Endothelial cell (in vitro differentiated cells): ENCODE results near the gene HDAC4. TPM values are rescaled to one million over a fixed set of nuclear protein-coding genes. Genes with fewer than 3 reads are reported as not detected.

Experiments used
- DNase-seq: peaks from one replicate; pipeline ENCODE4 v3.0.0; 2021; ENCODE audit warnings: low spot score
- H3K27ac Mint-ChIP-seq: one replicate; pipeline ENCODE4 v1.8.0; 2021; ENCODE audit warnings: mixed read lengths, inconsistent platforms; ENCODE audit not compliant: unreplicated experiment
- H3K27me3 Mint-ChIP-seq: one replicate; pipeline ENCODE4 v1.8.0; 2021; ENCODE audit warnings: mild to moderate bottlenecking, moderate library complexity, mixed read lengths, inconsistent platforms; ENCODE audit not compliant: unreplicated experiment
- H3K36me3 Mint-ChIP-seq: one replicate; pipeline ENCODE4 v1.8.0; 2021; ENCODE audit warnings: mild to moderate bottlenecking, low read depth, mixed read lengths, inconsistent platforms; ENCODE audit not compliant: unreplicated experiment
- H3K4me1 Mint-ChIP-seq: one replicate; pipeline ENCODE4 v1.8.0; 2021; ENCODE audit warnings: mild to moderate bottlenecking, mixed read lengths, inconsistent platforms; ENCODE audit not compliant: unreplicated experiment
- H3K4me3 Mint-ChIP-seq: one replicate; pipeline ENCODE4 v1.8.0; 2021; ENCODE audit warnings: mild to moderate bottlenecking, mixed read lengths, inconsistent platforms; ENCODE audit not compliant: unreplicated experiment
- H3K9me3 Mint-ChIP-seq: one replicate; pipeline ENCODE4 v1.8.0; 2021; ENCODE audit warnings: mixed read lengths, inconsistent platforms; ENCODE audit not compliant: unreplicated experiment
- total RNA-seq: library from RNA; stranded (reverse); fragmentation: NEBNext Ultra II Directional; extraction: Animal tissue kit (Norgen Biotek cat#: 25700); gene quantifications from one replicate; pipeline ENCODE4 v1.2.1, GENCODE V29; 2021; ENCODE audit not compliant: unreplicated experiment
- TF ChIP-seq, protein P1 (sequence below): fragments of 200-600 bp; sonication (generic); IDR thresholded peaks from one replicate; pipeline ENCODE4 v1.5.0; 2021; ENCODE audit warnings: antibody characterized with exemption; ENCODE audit not compliant: unreplicated experiment

The HDAC4 gene
- total RNA-seq, 1 donor from 2014 or later = 26.0 TPM

- Mint-ChIP-seq H3K4me3 (no peak overlapping the region), H3K4me1 (no peaks in the 10 kb centered on the region), H3K27ac (no peak overlapping the region), H3K9me3 (no peaks in the 10 kb centered on the region), H3K36me3 (peaks cover 3% of the 10 kb centered on the region), H3K27me3 (peaks cover 3% of the 10 kb centered on the region)
- DNase-seq = peak; percentile 42
- TF ChIP-seq, protein P1, sequence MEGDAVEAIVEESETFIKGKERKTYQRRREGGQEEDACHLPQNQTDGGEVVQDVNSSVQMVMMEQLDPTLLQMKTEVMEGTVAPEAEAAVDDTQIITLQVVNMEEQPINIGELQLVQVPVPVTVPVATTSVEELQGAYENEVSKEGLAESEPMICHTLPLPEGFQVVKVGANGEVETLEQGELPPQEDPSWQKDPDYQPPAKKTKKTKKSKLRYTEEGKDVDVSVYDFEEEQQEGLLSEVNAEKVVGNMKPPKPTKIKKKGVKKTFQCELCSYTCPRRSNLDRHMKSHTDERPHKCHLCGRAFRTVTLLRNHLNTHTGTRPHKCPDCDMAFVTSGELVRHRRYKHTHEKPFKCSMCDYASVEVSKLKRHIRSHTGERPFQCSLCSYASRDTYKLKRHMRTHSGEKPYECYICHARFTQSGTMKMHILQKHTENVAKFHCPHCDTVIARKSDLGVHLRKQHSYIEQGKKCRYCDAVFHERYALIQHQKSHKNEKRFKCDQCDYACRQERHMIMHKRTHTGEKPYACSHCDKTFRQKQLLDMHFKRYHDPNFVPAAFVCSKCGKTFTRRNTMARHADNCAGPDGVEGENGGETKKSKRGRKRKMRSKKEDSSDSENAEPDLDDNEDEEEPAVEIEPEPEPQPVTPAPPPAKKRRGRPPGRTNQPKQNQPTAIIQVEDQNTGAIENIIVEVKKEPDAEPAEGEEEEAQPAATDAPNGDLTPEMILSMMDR = peak; percentile 70
Observed at GRCh38 chr2:239143858-239144712, 256.7 kb downstream of the HDAC4 start.

GRCh38 chr2:239142806-239143205 lies 258.0 kb downstream of the HDAC4 start:
- DNase-seq = no peak
- Mint-ChIP-seq H3K4me3 (no peak overlapping the region), H3K9me3 (no peaks in the 10 kb centered on the region), H3K27ac (no peak overlapping the region), H3K36me3 (peaks cover 6% of the 10 kb centered on the region), H3K4me1 (no peaks in the 10 kb centered on the region), H3K27me3 (peaks cover 3% of the 10 kb centered on the region)
- TF ChIP-seq, protein P1 = no peak

DNA sequence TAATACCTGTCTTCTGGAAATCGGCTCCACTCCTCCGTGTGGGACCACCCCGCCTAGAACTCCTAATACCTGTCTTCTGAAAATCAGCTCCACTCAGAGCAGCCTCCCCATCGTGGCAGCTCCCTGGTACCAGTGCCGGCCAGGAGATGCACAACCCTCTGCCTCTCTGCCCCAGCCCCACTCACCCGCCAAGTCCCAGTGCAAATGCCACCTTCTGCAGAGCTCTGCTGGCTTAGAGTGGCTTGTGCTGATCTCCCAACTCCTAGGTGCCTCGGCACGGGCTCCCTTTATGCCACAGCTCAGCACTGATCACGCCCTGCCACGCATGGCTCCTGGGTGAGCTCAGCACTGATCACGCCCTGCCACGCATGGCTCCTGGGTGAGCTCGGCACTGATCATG lies 258.5 kb downstream of the HDAC4 start:
- H3K4me3 Mint-ChIP-seq = no peak overlapping the region
- TF ChIP-seq, protein P1 = no peak
- no peak for DNase-seq
- H3K36me3 Mint-ChIP-seq = peaks cover 8% of the 10 kb centered on the region
- H3K27ac Mint-ChIP-seq = no peak overlapping the region
- no peaks in the 10 kb centered on the region for H3K4me1 Mint-ChIP-seq
- H3K9me3 Mint-ChIP-seq = no peaks in the 10 kb centered on the region
- peaks cover 3% of the 10 kb centered on the region for H3K27me3 Mint-ChIP-seq

GRCh38 chr2:239141021-239141760 lies 259.6 kb downstream of the HDAC4 start:
- H3K27ac Mint-ChIP-seq = no peak overlapping the region
- H3K9me3 Mint-ChIP-seq = no peaks in the 10 kb centered on the region
- no peaks in the 10 kb centered on the region for H3K4me1 Mint-ChIP-seq
- no peak for DNase-seq
- TF ChIP-seq, protein P1 = no peak
- H3K27me3 Mint-ChIP-seq = peaks cover 3% of the 10 kb centered on the region
- no peak overlapping the region for H3K4me3 Mint-ChIP-seq
- peaks cover 14% of the 10 kb centered on the region for H3K36me3 Mint-ChIP-seq
